Measurements from ENCODE around the gene FOXI2. TPM values are rescaled to one million over a fixed set of nuclear protein-coding genes. Genes with fewer than 3 reads are reported as not detected.

The FOXI2 gene
- total and polyA plus RNA-seq, 2 of the 4 experiments (the other 2 are of a cell fraction) = not detected

GRCh38 chr10:127736222-127736914 lies 617 bp upstream of the FOXI2 start:
- no peaks in the 10 kb centered on the region for H4K20me1 ChIP-seq (ENCODE audit: insufficient read depth, low read length)
- no peak overlapping the region for H3K27ac ChIP-seq (ENCODE audit: insufficient read depth, low read length)
- H3K9me1 ChIP-seq (ENCODE audit: insufficient read depth, low read length) = no peaks in the 10 kb centered on the region
- no peaks in the 10 kb centered on the region for H3K79me1 ChIP-seq (ENCODE audit: low read depth in 1 of 2, low read length in 2 of 2)
- no peaks in the 10 kb centered on the region for H3K36me3 ChIP-seq (ENCODE audit: control insufficient read depth, insufficient read depth, low read length)
- no peak overlapping the region for H3K4me3 ChIP-seq (ENCODE audit: insufficient read depth, low read depth, low read length)
- H2AK5ac ChIP-seq (ENCODE audit: low read depth, low read length) = no peak overlapping the region
- no peak overlapping the region for H2AFZ ChIP-seq (replicated peaks; ENCODE audit: low read length, poor library complexity)
- TF ChIP-seq MAZ (IDR thresholded peaks at IDR 0.05; ENCODE audit: borderline replicate concordance, low read depth, low read length) (no peak), FOS (IDR thresholded peaks at IDR 0.05; ENCODE audit: low read depth, low read length) (no peak), CEBPB (IDR thresholded peaks at IDR 0.05; ENCODE audit: low read depth, low read length) (no peak), ELK1 (IDR thresholded peaks at IDR 0.05; ENCODE audit: borderline replicate concordance, low read depth, low read length) (no peak), BHLHE40 (IDR thresholded peaks at IDR 0.05; ENCODE audit: low read depth, low read length) (no peak), MAFK (IDR thresholded peaks at IDR 0.05; ENCODE audit: low read depth, low read length) (no peak), MXI1 (IDR thresholded peaks at IDR 0.05; ENCODE audit: borderline replicate concordance, low read depth, low read length) (no peak), RAD21 (IDR thresholded peaks at IDR 0.05; ENCODE audit: low read length) (no peak), SMC3 (IDR thresholded peaks at IDR 0.05; ENCODE audit: low read depth, low read length) (no peak), CHD1 (IDR thresholded peaks at IDR 0.05; ENCODE audit: low read depth, low read length) (no peak), POLR2A (IDR thresholded peaks at IDR 0.05; ENCODE audit: low read depth, low read length) (no peak), RCOR1 (IDR thresholded peaks at IDR 0.05; ENCODE audit: insufficient replicate concordance, low read length) (no peak), RFX5 (IDR thresholded peaks at IDR 0.05; ENCODE audit: low read depth, low read length) (no peak), NFE2L2 (IDR thresholded peaks at IDR 0.05; ENCODE audit: low read depth, low read length) (no peak)
- TF ChIP-seq, protein P1, sequence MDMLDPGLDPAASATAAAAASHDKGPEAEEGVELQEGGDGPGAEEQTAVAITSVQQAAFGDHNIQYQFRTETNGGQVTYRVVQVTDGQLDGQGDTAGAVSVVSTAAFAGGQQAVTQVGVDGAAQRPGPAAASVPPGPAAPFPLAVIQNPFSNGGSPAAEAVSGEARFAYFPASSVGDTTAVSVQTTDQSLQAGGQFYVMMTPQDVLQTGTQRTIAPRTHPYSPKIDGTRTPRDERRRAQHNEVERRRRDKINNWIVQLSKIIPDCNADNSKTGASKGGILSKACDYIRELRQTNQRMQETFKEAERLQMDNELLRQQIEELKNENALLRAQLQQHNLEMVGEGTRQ (IDR thresholded peaks at IDR 0.05; ENCODE audit: low read depth, low read length) = no peak
- TF ChIP-seq, protein P2, sequence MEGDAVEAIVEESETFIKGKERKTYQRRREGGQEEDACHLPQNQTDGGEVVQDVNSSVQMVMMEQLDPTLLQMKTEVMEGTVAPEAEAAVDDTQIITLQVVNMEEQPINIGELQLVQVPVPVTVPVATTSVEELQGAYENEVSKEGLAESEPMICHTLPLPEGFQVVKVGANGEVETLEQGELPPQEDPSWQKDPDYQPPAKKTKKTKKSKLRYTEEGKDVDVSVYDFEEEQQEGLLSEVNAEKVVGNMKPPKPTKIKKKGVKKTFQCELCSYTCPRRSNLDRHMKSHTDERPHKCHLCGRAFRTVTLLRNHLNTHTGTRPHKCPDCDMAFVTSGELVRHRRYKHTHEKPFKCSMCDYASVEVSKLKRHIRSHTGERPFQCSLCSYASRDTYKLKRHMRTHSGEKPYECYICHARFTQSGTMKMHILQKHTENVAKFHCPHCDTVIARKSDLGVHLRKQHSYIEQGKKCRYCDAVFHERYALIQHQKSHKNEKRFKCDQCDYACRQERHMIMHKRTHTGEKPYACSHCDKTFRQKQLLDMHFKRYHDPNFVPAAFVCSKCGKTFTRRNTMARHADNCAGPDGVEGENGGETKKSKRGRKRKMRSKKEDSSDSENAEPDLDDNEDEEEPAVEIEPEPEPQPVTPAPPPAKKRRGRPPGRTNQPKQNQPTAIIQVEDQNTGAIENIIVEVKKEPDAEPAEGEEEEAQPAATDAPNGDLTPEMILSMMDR (conservative IDR thresholded peaks at IDR 0.05; ENCODE audit: low read depth, low read length) = no peak
- 2% methylated on average over 29 of the region's 66 CpGs; no CpG with 5 or more reads in 1 of the 2 experiments for WGBS, 2 experiments (ENCODE audit: extremely low coverage in 2 of 2, insufficient read length in 1 of 2)
- POLR2A ChIA-PET (ENCODE audit: unreplicated experiment) = no interaction called here
- no peak overlapping the region for H3K9ac ChIP-seq (ENCODE audit: low read depth, low read length)
- no peak overlapping the region for H2BK5ac ChIP-seq (ENCODE audit: low read depth, low read length, poor library complexity, severe bottlenecking)
- H3K4me2 ChIP-seq (ENCODE audit: low read depth, low read length) = no peak overlapping the region
- DNase-seq (no peak), ATAC-seq (ENCODE audit: low read depth) (no peak)
- no TSS peak for BruUV-seq (replicated peaks)
- H4K8ac ChIP-seq (ENCODE audit: low read depth in 2 of 2, low read length in 2 of 2) = no peak overlapping the region
- H3K56ac ChIP-seq (ENCODE audit: extremely low read depth, insufficient read depth, low read length) = no peak overlapping the region
- intact Hi-C loops (cut with micrococcal nuclease) (no loop called here), in situ Hi-C loops (cut with MboI; ENCODE audit: low sequenced_read_pairs) (no loop called here), dilution Hi-C loops (cut with HindIII; ENCODE audit: low sequenced_read_pairs, unreplicated experiment) (no loop called here)
- no peak overlapping the region for H4K5ac ChIP-seq (ENCODE audit: low read depth, low read length)
- CTCF ChIA-PET = no interaction called here
- H2BK120ac ChIP-seq (ENCODE audit: low read depth, low read length) = no peak overlapping the region
- no peak overlapping the region for H3K18ac ChIP-seq (ENCODE audit: low read depth, low read length)
- no peak overlapping the region for H2BK15ac ChIP-seq (ENCODE audit: low read depth, low read length)
- H3K9me3 ChIP-seq (ENCODE audit: control insufficient read depth, insufficient read depth, low read length) = peaks cover 13% of the 10 kb centered on the region; the same call in 1 of the 2 replicates
- H3K4me1 ChIP-seq (ENCODE audit: control insufficient read depth, insufficient read depth, low read length) = no peaks in the 10 kb centered on the region
- no peak overlapping the region for H3K14ac ChIP-seq (replicated peaks; ENCODE audit: low read depth, low read length)
- H3K27me3 ChIP-seq (ENCODE audit: control insufficient read depth, insufficient read depth, low read length) = peaks cover 6% of the 10 kb centered on the region; the same call in 1 of the 2 replicates
- H3K23ac ChIP-seq (ENCODE audit: low read depth, low read length) = no peak overlapping the region
- no peak overlapping the region for H4K91ac ChIP-seq (ENCODE audit: insufficient read depth, low read depth, low read length)
- H3K4ac ChIP-seq (ENCODE audit: low read depth, low read length) = no peak overlapping the region
- H2AK9ac ChIP-seq (replicated peaks; ENCODE audit: low read depth, low read length, poor library complexity) = no peak overlapping the region
- no peak overlapping the region for H2BK20ac ChIP-seq (ENCODE audit: low read depth, low read length)
